Measurements from ENCODE around the gene SLC39A6. TPM values are rescaled to one million over a fixed set of nuclear protein-coding genes. Genes with fewer than 3 reads are reported as not detected.

Gene SLC39A6
- total and polyA plus RNA-seq, 2 experiments from 2014 or later: 20.8 to 47.3 TPM

DNA sequence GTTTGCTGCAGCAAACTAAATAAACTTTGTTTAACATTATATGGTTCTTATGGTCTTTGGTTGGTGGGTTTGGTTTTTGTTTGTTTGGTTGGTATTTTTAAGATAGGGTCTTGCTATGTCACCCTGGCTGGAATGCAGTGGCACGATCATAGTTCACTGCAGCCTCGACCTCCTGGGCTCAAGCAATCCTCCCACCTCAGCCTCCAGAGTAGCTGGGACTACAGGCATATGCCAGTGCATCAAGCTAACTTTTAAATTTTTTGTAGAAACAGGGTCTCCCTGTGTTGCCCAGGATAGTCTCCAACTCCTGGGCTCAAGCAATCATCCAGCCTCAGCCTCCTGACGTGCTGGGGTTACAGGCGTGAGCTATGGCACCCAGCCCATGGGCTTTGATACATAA, 54.7 kb downstream of the SLC39A6 start (continued):
- TF ChIP-seq, protein P1, sequence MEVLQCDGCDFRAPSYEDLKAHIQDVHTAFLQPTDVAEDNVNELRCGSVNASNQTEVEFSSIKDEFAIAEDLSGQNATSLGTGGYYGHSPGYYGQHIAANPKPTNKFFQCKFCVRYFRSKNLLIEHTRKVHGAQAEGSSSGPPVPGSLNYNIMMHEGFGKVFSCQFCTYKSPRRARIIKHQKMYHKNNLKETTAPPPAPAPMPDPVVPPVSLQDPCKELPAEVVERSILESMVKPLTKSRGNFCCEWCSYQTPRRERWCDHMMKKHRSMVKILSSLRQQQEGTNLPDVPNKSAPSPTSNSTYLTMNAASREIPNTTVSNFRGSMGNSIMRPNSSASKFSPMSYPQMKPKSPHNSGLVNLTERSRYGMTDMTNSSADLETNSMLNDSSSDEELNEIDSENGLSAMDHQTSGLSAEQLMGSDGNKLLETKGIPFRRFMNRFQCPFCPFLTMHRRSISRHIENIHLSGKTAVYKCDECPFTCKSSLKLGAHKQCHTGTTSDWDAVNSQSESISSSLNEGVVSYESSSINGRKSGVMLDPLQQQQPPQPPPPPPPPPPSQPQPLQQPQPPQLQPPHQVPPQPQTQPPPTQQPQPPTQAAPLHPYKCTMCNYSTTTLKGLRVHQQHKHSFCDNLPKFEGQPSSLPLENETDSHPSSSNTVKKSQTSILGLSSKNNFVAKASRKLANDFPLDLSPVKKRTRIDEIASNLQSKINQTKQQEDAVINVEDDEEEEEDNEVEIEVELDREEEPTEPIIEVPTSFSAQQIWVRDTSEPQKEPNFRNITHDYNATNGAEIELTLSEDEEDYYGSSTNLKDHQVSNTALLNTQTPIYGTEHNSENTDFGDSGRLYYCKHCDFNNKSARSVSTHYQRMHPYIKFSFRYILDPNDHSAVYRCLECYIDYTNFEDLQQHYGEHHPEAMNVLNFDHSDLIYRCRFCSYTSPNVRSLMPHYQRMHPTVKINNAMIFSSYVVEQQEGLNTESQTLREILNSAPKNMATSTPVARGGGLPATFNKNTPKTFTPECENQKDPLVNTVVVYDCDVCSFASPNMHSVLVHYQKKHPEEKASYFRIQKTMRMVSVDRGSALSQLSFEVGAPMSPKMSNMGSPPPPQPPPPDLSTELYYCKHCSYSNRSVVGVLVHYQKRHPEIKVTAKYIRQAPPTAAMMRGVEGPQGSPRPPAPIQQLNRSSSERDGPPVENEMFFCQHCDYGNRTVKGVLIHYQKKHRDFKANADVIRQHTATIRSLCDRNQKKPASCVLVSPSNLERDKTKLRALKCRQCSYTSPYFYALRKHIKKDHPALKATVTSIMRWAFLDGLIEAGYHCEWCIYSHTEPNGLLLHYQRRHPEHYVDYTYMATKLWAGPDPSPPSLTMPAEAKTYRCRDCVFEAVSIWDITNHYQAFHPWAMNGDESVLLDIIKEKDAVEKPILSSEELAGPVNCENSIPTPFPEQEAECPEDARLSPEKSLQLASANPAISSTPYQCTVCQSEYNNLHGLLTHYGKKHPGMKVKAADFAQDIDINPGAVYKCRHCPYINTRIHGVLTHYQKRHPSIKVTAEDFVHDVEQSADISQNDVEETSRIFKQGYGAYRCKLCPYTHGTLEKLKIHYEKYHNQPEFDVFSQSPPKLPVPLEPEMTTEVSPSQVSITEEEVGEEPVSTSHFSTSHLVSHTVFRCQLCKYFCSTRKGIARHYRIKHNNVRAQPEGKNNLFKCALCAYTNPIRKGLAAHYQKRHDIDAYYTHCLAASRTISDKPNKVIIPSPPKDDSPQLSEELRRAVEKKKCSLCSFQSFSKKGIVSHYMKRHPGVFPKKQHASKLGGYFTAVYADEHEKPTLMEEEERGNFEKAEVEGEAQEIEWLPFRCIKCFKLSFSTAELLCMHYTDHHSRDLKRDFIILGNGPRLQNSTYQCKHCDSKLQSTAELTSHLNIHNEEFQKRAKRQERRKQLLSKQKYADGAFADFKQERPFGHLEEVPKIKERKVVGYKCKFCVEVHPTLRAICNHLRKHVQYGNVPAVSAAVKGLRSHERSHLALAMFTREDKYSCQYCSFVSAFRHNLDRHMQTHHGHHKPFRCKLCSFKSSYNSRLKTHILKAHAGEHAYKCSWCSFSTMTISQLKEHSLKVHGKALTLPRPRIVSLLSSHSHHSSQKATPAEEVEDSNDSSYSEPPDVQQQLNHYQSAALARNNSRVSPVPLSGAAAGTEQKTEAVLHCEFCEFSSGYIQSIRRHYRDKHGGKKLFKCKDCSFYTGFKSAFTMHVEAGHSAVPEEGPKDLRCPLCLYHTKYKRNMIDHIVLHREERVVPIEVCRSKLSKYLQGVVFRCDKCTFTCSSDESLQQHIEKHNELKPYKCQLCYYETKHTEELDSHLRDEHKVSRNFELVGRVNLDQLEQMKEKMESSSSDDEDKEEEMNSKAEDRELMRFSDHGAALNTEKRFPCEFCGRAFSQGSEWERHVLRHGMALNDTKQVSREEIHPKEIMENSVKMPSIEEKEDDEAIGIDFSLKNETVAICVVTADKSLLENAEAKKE (CRISPR knock-in tag; IDR thresholded peaks at IDR 0.05): no peak
- TF ChIP-seq JUNB (IDR thresholded peaks at IDR 0.05; ENCODE audit: unreplicated experiment): no peak
- TF ChIP-seq, protein P2, sequence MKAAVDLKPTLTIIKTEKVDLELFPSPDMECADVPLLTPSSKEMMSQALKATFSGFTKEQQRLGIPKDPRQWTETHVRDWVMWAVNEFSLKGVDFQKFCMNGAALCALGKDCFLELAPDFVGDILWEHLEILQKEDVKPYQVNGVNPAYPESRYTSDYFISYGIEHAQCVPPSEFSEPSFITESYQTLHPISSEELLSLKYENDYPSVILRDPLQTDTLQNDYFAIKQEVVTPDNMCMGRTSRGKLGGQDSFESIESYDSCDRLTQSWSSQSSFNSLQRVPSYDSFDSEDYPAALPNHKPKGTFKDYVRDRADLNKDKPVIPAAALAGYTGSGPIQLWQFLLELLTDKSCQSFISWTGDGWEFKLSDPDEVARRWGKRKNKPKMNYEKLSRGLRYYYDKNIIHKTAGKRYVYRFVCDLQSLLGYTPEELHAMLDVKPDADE (IDR thresholded peaks at IDR 0.05): no peak
- no peak for TF ChIP-seq EZH2 (IDR thresholded peaks at IDR 0.05; ENCODE audit: low read depth, unreplicated experiment)
- TF ChIP-seq CREB1 (CRISPR knock-in tag; IDR thresholded peaks at IDR 0.05; ENCODE audit: low read depth): no peak
- TF ChIP-seq STAT1 (IDR thresholded peaks at IDR 0.05; ENCODE audit: unreplicated experiment): no peak
- TF ChIP-seq ZNF114 (CRISPR knock-in tag; IDR thresholded peaks at IDR 0.05): no peak
- TF ChIP-seq ZNF331 (CRISPR knock-in tag; IDR thresholded peaks at IDR 0.05; ENCODE audit: low read depth): no peak
- TF ChIP-seq POLR2AphosphoS5 (IDR thresholded peaks at IDR 0.05; ENCODE audit: low read depth): no peak
- no peak for TF ChIP-seq NANOG (IDR thresholded peaks at IDR 0.05; ENCODE audit: borderline replicate concordance)
- TF ChIP-seq, protein P3, sequence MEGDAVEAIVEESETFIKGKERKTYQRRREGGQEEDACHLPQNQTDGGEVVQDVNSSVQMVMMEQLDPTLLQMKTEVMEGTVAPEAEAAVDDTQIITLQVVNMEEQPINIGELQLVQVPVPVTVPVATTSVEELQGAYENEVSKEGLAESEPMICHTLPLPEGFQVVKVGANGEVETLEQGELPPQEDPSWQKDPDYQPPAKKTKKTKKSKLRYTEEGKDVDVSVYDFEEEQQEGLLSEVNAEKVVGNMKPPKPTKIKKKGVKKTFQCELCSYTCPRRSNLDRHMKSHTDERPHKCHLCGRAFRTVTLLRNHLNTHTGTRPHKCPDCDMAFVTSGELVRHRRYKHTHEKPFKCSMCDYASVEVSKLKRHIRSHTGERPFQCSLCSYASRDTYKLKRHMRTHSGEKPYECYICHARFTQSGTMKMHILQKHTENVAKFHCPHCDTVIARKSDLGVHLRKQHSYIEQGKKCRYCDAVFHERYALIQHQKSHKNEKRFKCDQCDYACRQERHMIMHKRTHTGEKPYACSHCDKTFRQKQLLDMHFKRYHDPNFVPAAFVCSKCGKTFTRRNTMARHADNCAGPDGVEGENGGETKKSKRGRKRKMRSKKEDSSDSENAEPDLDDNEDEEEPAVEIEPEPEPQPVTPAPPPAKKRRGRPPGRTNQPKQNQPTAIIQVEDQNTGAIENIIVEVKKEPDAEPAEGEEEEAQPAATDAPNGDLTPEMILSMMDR (conservative IDR thresholded peaks at IDR 0.05; ENCODE audit: low read depth in 2 of 2): no peak
- no peak for TF ChIP-seq EZH2phosphoT487 (IDR thresholded peaks at IDR 0.05; ENCODE audit: unreplicated experiment)

All from GM23338 (cell line).